Adrenal gland (tissue), 12 donors: ENCODE data around the gene FIP1L1. TPM values are rescaled to one million over a fixed set of nuclear protein-coding genes. Genes with fewer than 3 reads are reported as not detected.

Experiments used
- DNase-seq, 7 donors: peaks; one replicate each; pipeline ENCODE4 v3.0.0-alpha.2; 2019 to 2020
- H3K27ac ChIP-seq, 5 donors: fragments of 200-600 bp; sonication (generic) in 4 of 5; 1 replicate in 3 of 5; 2 replicates in 2 of 5; pipeline versions ENCODE4 v1.5.1 to v1.8.0; 2016 to 2020; ENCODE audit warnings: mild to moderate bottlenecking in 1 of 5
- H3K27me3 ChIP-seq: fragments of 200-600 bp; 2 replicates; pipeline ENCODE4 v1.8.0; 2021
- H3K36me3 ChIP-seq, 2 donors: fragments of 200-600 bp; replicated peaks in 1 of 2; 1 replicate in 1 of 2; 2 replicates in 1 of 2; pipeline versions ENCODE4 v1.5.1 to v1.8.0; 2018 to 2022
- H3K4me1 ChIP-seq, 2 donors: fragments of 200-600 bp; replicated peaks in 1 of 2; 1 replicate in 1 of 2; 2 replicates in 1 of 2; pipeline versions ENCODE4 v1.5.1 to v1.8.0; 2018 to 2021
- H3K4me3 ChIP-seq, 4 donors: fragments of 200-600 bp; sonication (generic) in 3 of 4; one replicate each; pipeline ENCODE4 v1.5.1; 2016 to 2018
- H3K9me3 ChIP-seq, 3 donors: fragments of 200-600 bp; sonication (generic) in 1 of 3; replicated peaks in 1 of 3; 1 replicate in 2 of 3; 2 replicates in 1 of 3; pipeline versions ENCODE4 v1.5.1 to v1.8.0; 2016 to 2021
- POLR2A ChIP-seq, 2 donors: fragments of 450-650 bp; IDR thresholded peaks; one replicate each; pipeline ENCODE4 v1.6.1; 2017; ENCODE audit warnings: antibody characterized with exemption in 2 of 2, mild to moderate bottlenecking in 2 of 2, moderate library complexity in 1 of 2
- WGBS, 4 donors: extraction: QIAGEN DNeasy Blood & Tissue Kit in 2 of 4; methylation state at CpG; one replicate each; pipeline versions ENCODE4 v1.1.5 to v1.1.7; 2013 to 2017; 5-methylcytosine and 5-hydroxymethylcytosine counted together
- intact Hi-C, 2 donors: fragments of 100-400 bp; cut with DNase I; formaldehyde crosslinking; loops; one replicate each; pipeline versions ENCODE4 v1.14.1 to v1.15.0; 2022 to 2023
- polyA plus RNA-seq, 3 donors: library from polyadenylated mRNA; stranded (reverse); fragments of 200-250 nt in 2 of 3; fragments of 350-450 nt in 1 of 3; fragmentation: Illumina TruSeq in 1 of 3; extraction: RNeasy Lipid Tissue Mini Kit (QIAGEN cat#74804) in 1 of 3; gene quantifications; one replicate each; pipeline ENCODE4 v1.2.3, GENCODE V29; 2013 to 2014
- total RNA-seq, 9 donors: library from RNA; depleted of rRNA in 4 of 9; stranded (reverse); fragments of >200 nt in 4 of 9; fragments of 120-200 nt in 1 of 9; fragmentation: NEBNext Ultra II Directional in 1 of 9; extraction: Animal tissue kit (Norgen Biotek cat#: 25700) in 1 of 9; gene quantifications; one replicate each; pipeline versions ENCODE4 v1.1.0 to v1.2.4, GENCODE V29; 2013 to 2023
- TF ChIP-seq, protein P1 (sequence below), 6 experiments: fragments of 450-650 bp in 4 of 6; fragments of 200-600 bp in 2 of 6; sonication (generic) in 1 of 6; IDR thresholded peaks; 1 replicate in 5 of 6; 2 replicates in 1 of 6; pipeline versions ENCODE4 v1.5.1 to v1.8.0; 2016 to 2021; ENCODE audit warnings: antibody characterized with exemption in 6 of 6, mild to moderate bottlenecking in 2 of 6, moderate library complexity in 1 of 6
- donor health status: healthy with polysubstance abuse.
- donor health status: Bipolar disorder and iron deficiency.
- donor health status: DM: yes; HTN: yes; CAD: no.
- donor health status: DM: no; HTN: no; CAD: no.
- donor health status: DM: no; HTN: no; CAD: no.
- donor health status: DM: yes; HTN: yes; CAD: no.

Gene FIP1L1
- total and polyA plus RNA-seq, 12 donors: 28.5 to 77.9 (median 62.9) TPM

DNA sequence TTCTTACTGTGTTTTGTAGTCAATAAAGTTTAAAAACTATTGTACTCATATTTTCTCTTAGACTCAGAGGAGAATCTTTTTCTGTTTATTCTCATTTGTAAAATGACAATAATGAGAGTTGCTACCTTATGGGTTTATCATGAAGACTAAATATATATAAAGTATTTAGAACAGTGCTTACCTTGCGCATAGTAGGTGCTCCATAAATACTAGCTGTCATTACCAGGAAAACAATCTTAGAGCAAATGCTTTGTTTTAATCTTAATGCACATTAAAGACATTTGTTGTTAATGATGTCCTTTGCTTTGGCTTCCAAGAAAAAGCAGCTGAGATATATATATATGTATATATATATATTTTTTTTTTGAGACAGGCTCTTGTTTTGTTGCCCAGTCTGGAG lies 44.9 kb downstream of the FIP1L1 start:
- H3K4me1 ChIP-seq: peaks cover 0 to 11% of the 10 kb centered on the region in 2 donors
- intact Hi-C loops: no loop called here
- TF ChIP-seq POLR2A (IDR thresholded peaks at IDR 0.05): no peak
- TF ChIP-seq, protein P1, sequence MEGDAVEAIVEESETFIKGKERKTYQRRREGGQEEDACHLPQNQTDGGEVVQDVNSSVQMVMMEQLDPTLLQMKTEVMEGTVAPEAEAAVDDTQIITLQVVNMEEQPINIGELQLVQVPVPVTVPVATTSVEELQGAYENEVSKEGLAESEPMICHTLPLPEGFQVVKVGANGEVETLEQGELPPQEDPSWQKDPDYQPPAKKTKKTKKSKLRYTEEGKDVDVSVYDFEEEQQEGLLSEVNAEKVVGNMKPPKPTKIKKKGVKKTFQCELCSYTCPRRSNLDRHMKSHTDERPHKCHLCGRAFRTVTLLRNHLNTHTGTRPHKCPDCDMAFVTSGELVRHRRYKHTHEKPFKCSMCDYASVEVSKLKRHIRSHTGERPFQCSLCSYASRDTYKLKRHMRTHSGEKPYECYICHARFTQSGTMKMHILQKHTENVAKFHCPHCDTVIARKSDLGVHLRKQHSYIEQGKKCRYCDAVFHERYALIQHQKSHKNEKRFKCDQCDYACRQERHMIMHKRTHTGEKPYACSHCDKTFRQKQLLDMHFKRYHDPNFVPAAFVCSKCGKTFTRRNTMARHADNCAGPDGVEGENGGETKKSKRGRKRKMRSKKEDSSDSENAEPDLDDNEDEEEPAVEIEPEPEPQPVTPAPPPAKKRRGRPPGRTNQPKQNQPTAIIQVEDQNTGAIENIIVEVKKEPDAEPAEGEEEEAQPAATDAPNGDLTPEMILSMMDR (IDR thresholded peaks at IDR 0.05): no peak
- no peaks in the 10 kb centered on the region for H3K9me3 ChIP-seq
- no peak for DNase-seq
- H3K36me3 ChIP-seq: no peaks in the 10 kb centered on the region
- H3K27ac ChIP-seq: no peak overlapping the region
- H3K4me3 ChIP-seq: no peak overlapping the region
- 97 to 100% (median 97%) methylated on average over 1 of the region's 1 CpG for WGBS, 4 donors
- H3K27me3 ChIP-seq: no peaks in the 10 kb centered on the region

- no peaks in the 10 kb centered on the region for H3K9me3 ChIP-seq
- TF ChIP-seq, protein P1 (IDR thresholded peaks at IDR 0.05): no peak
- no peak for TF ChIP-seq POLR2A (IDR thresholded peaks at IDR 0.05)
- H3K36me3 ChIP-seq: peaks cover 0 to 12% of the 10 kb centered on the region in 2 donors
- peak overlapping the region in 1 of 5 donors; percentile 37 for H3K27ac ChIP-seq
- DNase-seq: no peak
- peaks cover 0 to 11% of the 10 kb centered on the region in 2 donors for H3K4me1 ChIP-seq
- no peak overlapping the region for H3K4me3 ChIP-seq
- H3K27me3 ChIP-seq: no peaks in the 10 kb centered on the region
- intact Hi-C loops: no loop called here
Observed at GRCh38 chr4:53424280-53424679, 46.8 kb downstream of the FIP1L1 start.

DNA sequence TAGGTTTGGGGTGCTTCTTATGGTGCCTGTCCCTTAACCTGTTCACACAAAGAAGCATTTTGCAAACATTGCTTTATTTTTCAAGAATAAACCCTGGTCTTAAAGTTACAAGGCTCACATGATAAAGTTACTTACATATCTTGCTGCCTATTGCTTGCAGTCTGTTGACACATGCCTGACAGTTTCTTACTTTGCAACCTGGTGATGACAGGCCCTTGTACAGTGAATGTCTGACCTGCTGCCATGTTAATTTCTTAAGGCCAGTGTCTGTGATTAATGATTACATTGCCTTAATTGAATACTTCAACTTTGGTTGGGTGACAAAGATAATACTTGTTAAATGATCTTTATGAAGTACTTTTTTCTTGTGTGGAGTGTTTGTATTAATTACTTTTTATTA lies 49.9 kb downstream of the FIP1L1 start:
- Histone ChIP-seq H3K4me1 (peaks cover 0 to 11% of the 10 kb centered on the region in 2 donors), H3K27ac (no peak overlapping the region), H3K9me3 (no peaks in the 10 kb centered on the region), H3K27me3 (no peaks in the 10 kb centered on the region), H3K4me3 (no peak overlapping the region), H3K36me3 (peaks cover 0 to 23% of the 10 kb centered on the region in 2 donors)
- intact Hi-C loops: no loop called here
- TF ChIP-seq, protein P1 (IDR thresholded peaks at IDR 0.05): no peak
- no peak for TF ChIP-seq POLR2A (IDR thresholded peaks at IDR 0.05)
- DNase-seq: no peak

DNA sequence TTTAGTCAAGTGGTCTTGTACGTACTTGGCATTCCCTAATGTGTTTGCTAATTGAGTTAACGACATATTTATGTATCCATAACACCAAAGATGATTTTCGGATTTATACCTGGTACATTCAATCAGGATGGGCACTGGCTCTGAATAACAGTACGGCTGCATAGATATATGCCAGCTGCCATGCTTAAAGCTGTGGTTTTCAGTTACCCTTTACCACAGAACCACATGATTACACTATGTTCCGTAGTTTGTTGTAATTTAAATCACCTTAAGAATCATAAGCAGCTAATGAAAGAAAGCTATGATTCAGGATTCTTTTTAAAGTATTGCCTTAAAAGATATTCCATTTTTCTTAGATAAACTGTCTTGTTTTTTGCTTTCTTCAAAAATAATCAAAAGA lies 53.6 kb downstream of the FIP1L1 start:
- Histone ChIP-seq H3K4me3 (no peak overlapping the region), H3K36me3 (peaks cover 0 to 23% of the 10 kb centered on the region in 2 donors), H3K4me1 (peaks cover 0 to 11% of the 10 kb centered on the region in 2 donors), H3K27me3 (no peaks in the 10 kb centered on the region), H3K27ac (no peak overlapping the region), H3K9me3 (no peaks in the 10 kb centered on the region)
- no peak for DNase-seq
- TF ChIP-seq, protein P1 (IDR thresholded peaks at IDR 0.05): no peak
- no peak for TF ChIP-seq POLR2A (IDR thresholded peaks at IDR 0.05)
- intact Hi-C loops: no loop called here
- WGBS, 4 donors: 84 to 92% (median 89%) methylated on average over 5 of the region's 5 CpGs
